Fibroblast of peridontal ligament (primary cell): ENCODE results near the gene PAK4.

Source experiments
- DNase-seq: peaks from one replicate; pipeline ENCODE4 v3.0.0-alpha.2; 2010; ENCODE audit errors: extremely low read depth

The PAK4 gene

GRCh38 chr19:39146686-39147450 is 21.3 kb downstream of the PAK4 start:
- DNase-seq = no peak

DNA sequence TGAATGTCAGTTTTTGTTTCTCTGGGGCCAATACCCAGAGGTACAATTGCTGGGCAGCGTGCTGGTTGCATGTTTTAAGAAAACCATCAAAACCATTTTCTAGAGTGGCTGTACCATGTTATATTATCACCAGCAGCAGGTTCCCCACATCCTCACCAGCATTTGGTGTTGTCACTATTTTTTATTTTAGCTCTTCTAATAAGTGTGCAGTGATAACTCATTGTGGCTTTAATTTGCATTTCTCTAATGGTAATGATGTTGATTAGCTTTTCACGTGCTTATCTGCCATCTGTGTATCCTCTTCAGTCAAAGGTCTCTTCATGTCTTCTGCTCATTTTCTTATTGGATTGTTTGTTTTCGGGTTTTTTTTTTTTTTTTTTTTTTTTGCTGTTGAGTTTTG is 21.9 kb downstream of the PAK4 start:
- no peak for DNase-seq

DNA sequence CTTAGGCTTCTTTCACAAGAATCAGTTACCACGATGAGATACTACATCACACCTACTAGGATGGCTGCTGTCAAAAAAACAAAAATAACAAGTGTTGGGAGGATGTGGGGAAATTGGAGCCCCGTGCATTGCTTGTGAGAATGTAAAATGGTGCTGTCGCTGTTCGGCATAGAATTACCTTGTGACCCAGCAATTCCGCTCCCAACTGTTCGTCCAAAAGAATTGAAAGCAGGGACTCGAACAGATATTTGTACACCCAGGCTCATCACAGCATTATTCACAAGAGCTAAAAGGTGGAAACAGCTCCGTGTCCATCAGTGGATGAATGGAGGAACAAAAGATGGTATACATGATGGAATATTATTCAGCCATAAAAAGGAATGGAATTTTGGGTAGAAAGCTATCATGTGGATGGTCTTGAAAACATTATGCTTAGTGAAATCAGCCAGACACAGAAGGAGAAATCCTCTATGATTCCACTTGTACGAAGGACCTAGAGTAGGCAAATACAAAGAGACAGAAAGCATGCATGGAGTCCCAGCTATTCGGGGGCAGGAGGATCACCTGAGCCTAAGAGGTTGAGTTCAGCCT is 23.4 kb downstream of the PAK4 start:
- no peak for DNase-seq

- DNase-seq = no peak
Observed at GRCh38 chr19:39150235-39150634, 24.6 kb downstream of the PAK4 start.

DNA sequence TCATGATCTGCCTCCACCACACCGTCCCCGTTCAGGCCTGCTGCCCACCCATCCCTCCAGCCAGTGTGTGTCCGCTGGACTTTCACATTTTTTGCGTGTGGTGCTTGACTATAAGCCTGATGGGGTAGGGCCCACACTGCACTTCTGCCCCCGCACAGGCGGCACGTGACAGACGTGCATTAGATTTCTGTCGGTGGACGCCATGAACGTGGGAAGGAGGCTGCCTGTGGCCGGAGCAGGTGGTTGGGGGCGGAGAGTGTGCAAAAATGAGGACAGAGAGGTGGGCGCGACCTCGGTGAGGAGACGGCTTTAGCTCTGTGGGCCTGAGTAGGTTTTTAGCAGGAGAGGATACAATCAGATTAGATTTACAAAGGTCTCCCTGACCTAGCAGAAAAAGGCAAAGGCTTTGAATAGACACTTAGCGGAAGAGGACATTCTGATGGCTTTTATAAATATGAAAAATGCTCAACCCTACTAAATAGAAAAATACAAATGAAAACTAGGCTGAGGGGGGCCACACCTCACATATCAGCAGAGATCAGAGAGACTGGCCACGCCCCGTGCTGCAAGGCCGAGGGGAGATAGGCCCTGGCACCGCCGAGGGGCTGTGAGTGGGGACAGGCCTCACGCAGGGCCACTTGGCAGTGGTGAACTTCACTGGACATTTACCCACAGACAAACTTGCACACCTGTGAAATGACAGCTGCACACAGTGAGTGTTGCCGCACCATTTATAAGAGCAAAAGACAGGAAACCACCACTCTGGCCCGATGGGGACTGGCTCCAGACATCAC is 25.4 kb downstream of the PAK4 start:
- no peak for DNase-seq

- DNase-seq = no peak
Observed at GRCh38 chr19:39152066-39152465, 26.5 kb downstream of the PAK4 start.

DNA sequence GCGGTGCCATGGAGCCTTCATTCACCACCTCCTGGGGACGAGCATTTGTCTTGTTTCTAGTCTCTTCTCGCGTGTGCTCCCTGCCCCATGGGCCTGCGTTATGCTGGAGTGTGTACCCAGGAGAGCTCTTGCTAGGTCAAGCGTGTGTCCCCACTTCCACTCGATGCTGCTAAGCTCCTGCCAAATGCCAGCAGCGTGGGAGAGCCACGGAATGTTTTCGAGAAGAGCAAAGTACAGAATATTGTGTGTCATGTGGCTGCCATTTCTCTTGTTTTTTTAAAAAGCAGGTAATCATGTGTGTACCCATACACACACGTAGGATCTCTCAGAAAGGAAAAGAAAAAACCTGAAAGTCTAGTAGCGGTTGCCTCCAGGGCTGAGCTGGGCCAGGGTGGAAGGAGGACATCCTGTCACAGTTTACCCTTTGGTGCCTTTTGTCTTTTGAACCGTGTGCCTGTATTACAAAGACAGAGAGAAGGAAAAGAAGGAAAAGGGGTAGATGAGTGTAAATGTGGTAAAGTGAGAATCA is 28.6 kb downstream of the PAK4 start:
- DNase-seq = no peak

DNA sequence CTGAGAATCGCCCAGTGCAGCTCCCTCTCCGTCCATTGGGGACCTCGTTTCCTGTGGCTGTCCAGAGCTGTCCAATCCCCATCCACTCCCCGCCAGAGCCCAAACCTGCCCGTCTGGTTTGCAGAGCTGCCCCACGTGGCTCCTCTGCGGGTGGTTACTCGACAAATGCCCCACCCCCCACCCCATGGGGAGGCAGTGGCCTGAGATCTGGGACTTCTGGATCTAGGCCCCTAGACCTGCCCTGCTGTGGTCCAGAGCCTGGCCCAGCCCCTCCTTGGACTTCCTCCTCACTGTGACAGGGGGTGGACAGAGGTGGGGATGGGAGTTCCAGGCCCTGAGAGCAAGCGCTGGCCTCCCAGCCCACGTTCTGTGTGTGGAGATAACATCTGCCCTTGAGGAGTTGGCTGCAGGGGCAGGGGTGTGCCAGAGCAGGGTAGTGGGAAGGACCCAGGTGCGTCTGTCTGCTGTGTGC is 29.1 kb downstream of the PAK4 start:
- DNase-seq = no peak

DNA sequence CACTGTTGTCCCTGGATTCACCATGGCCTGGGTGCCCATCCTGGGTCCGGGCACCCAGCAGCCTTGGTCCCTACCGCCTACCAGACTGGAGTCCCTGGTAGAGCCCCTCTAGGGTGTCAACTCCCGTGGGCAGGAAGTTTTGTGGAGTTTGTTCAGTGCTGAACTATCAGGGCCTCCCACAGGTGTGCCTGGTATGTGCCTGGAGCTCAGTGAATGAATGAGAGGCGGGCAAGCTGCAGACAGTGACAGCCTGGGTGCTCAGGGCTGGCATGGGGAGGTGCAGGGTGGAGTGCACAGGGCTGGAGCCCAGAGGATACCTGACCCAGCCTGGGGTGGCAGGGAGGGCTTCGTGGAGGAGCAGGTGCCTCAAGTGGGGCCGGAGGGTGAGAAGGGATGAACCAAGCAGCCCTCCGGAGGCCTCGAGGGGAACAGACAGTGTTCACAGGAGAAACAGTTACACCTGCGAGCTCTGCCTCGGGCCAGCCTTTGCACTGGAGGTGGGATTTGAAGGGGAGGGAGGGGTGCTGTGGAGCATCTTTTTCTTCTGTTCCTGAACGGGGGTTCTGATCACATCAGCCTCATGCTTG is 29.6 kb downstream of the PAK4 start:
- DNase-seq = no peak

DNA sequence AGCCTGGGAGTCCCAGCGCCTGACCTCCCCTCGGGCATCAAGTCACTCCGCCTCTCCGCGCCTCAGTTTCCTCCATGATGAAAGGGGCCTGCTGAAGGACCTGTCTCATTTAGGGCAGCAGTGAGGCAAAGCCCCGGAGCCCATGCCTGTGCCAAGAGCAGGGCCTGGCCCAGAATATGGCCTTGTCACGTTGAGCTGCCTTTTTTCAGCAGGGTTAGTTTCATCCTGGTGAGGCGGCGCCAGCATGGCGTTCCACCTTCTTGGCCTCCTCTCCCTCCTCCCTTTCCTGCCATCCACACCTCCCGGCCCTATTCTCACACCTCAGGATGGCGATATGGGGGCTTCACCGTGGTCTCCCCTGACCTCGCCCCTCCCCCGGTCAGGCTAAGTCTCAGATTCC is 30.2 kb downstream of the PAK4 start:
- DNase-seq = no peak

- no peak for DNase-seq
Observed at GRCh38 chr19:39156326-39157230, 31.0 kb downstream of the PAK4 start.

GRCh38 chr19:39157275-39157996 is 31.9 kb downstream of the PAK4 start:
- peak; percentile 32 for DNase-seq

DNA sequence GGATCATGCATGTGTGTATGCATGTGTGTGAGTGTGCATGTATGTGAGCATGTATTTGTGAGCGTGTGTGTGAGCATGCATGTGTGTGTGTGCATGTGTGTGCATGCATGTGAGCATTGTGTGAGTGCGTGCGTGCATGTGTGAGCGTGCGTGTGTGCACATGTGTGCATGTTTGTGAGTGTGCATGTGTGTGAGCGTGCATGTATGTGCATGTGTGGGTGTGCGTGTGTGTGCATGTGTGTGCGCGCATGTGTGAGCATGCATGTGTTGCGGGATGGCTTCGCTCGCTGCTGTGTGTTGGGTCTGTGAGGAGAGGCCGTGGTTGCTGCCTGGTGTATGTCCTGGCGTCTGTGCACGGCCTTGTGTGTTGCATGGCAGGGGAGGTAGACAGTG is 32.4 kb downstream of the PAK4 start:
- no peak for DNase-seq

GRCh38 chr19:39158646-39159260 is 33.2 kb downstream of the PAK4 start:
- no peak for DNase-seq

GRCh38 chr19:39160523-39160861 is 34.9 kb downstream of the PAK4 start:
- peak; percentile 71 for DNase-seq

DNA sequence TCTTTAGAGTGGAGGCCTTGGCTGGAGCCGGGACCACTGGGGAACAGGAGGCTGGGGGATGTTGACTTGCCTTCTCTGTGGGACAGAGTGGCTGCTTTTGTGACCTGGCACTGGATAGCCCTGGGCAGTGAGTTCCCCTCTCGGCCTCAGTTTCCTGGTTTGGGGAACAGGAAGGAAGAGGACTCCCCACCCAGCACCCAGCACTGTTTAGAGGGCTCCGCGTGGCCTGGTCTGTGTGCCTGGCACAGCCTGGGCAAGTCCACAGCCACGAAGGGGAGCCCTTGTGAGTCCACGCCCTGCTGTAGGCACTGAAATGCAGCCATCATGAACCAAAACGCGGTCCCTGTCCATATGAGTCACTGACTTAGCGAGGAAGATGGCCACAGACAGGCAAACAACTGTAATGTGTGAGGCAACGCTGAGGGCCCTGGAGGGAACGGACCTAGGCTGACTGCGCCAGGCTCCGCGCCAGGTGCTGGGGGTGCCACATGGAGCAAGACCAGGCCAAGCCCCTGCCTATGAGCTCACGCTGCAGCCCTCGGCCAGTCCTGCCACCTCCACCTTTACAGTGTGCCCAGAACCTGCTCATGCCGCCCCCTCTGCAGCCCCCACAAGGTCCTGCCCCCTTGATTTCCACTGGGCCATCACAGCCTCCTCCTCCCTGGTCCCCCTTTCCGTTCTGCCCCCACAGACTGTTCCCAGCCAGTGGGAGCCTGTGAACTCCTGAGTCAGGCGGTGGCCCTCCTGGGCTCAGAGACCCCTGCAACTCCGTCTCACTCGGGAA is 35.5 kb downstream of the PAK4 start:
- peak; percentile 25 for DNase-seq

DNA sequence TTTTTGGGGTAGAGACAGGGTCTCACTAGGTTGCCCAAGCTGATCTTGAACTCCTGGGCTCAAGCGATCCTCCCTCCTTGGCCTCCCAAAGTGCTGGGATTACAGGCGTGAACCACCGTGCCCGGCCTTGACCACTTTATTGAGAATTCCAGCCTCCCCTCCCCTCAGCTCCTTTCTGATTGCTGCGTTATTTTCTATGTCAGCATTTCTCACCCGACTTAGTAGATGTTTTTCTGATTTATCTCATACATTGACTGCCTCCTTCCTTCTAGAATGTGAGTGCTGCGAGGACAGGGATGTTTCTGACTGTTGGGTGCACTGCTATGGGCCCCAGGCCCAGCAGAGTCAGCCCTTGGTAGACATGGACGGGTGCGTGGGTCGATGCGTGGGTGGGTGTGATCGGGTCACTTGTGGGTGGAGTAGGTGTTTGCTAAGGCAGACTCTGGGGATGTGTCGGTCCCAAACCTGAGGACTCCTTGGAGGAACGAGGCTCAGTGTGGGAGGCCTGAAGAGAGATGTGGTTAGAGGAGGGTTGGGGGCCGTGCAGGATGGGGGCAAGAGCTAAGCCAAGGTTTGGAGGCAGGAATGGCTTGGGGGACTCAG is 37.0 kb downstream of the PAK4 start:
- DNase-seq = no peak

GRCh38 chr19:39163621-39164020 is 38.0 kb downstream of the PAK4 start:
- no peak for DNase-seq

- no peak for DNase-seq
Observed at GRCh38 chr19:39164289-39164688, 38.7 kb downstream of the PAK4 start.
